Measurements from ENCODE around the gene FAM171A1. TPM values are rescaled to one million over a fixed set of nuclear protein-coding genes. Genes with fewer than 3 reads are reported as not detected.

The FAM171A1 gene
- total RNA-seq, 1 donor from 2014 or later, result 86.1 TPM

GRCh38 chr10:15201589-15202300 lies 169.3 kb downstream of the FAM171A1 start:
- TF ChIP-seq, protein P1, sequence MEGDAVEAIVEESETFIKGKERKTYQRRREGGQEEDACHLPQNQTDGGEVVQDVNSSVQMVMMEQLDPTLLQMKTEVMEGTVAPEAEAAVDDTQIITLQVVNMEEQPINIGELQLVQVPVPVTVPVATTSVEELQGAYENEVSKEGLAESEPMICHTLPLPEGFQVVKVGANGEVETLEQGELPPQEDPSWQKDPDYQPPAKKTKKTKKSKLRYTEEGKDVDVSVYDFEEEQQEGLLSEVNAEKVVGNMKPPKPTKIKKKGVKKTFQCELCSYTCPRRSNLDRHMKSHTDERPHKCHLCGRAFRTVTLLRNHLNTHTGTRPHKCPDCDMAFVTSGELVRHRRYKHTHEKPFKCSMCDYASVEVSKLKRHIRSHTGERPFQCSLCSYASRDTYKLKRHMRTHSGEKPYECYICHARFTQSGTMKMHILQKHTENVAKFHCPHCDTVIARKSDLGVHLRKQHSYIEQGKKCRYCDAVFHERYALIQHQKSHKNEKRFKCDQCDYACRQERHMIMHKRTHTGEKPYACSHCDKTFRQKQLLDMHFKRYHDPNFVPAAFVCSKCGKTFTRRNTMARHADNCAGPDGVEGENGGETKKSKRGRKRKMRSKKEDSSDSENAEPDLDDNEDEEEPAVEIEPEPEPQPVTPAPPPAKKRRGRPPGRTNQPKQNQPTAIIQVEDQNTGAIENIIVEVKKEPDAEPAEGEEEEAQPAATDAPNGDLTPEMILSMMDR (IDR thresholded peaks at IDR 0.05; ENCODE audit: unreplicated experiment), result no peak
- DNase-seq (ENCODE audit: low spot score, unreplicated experiment), result no peak
- Mint-ChIP-seq H3K36me3 (ENCODE audit: insufficient read depth) (peaks cover 11% of the 10 kb centered on the region), H3K9me3 (ENCODE audit: low read depth) (no peaks in the 10 kb centered on the region), H3K27me3 (no peaks in the 10 kb centered on the region), H3K4me3 (ENCODE audit: low read depth) (no peak overlapping the region), H3K27ac (no peak overlapping the region), H3K4me1 (ENCODE audit: low read depth) (peaks cover 2% of the 10 kb centered on the region)

GRCh38 chr10:15200626-15201025 lies 170.5 kb downstream of the FAM171A1 start:
- Mint-ChIP-seq H3K27ac (peak overlapping the region; percentile 89), H3K4me3 (ENCODE audit: low read depth) (no peak overlapping the region), H3K4me1 (ENCODE audit: low read depth) (peaks cover 2% of the 10 kb centered on the region), H3K36me3 (ENCODE audit: insufficient read depth) (peaks cover 10% of the 10 kb centered on the region), H3K27me3 (no peaks in the 10 kb centered on the region), H3K9me3 (ENCODE audit: low read depth) (no peaks in the 10 kb centered on the region)
- no peak for DNase-seq (ENCODE audit: low spot score, unreplicated experiment)
- TF ChIP-seq, protein P1 (IDR thresholded peaks at IDR 0.05; ENCODE audit: unreplicated experiment), result no peak

GRCh38 chr10:15197911-15198310 lies 173.2 kb downstream of the FAM171A1 start:
- H3K27me3 Mint-ChIP-seq, result no peaks in the 10 kb centered on the region
- TF ChIP-seq, protein P1 (IDR thresholded peaks at IDR 0.05; ENCODE audit: unreplicated experiment), result no peak
- no peak overlapping the region for H3K27ac Mint-ChIP-seq

GRCh38 chr10:15197276-15197675 lies 173.8 kb downstream of the FAM171A1 start:
- TF ChIP-seq, protein P1 (IDR thresholded peaks at IDR 0.05; ENCODE audit: unreplicated experiment), result no peak
- Mint-ChIP-seq H3K9me3 (ENCODE audit: low read depth) (no peaks in the 10 kb centered on the region), H3K27ac (no peak overlapping the region), H3K27me3 (no peaks in the 10 kb centered on the region), H3K4me1 (ENCODE audit: low read depth) (peaks cover 7% of the 10 kb centered on the region), H3K4me3 (ENCODE audit: low read depth) (no peak overlapping the region), H3K36me3 (ENCODE audit: insufficient read depth) (peaks cover 6% of the 10 kb centered on the region)
- DNase-seq (ENCODE audit: low spot score, unreplicated experiment), result no peak

More at GRCh38 chr10:15197911-15198310, 173.2 kb downstream of the FAM171A1 start:
- peaks cover 4% of the 10 kb centered on the region for H3K4me1 Mint-ChIP-seq (ENCODE audit: low read depth)
- H3K4me3 Mint-ChIP-seq (ENCODE audit: low read depth), result no peak overlapping the region
- no peaks in the 10 kb centered on the region for H3K9me3 Mint-ChIP-seq (ENCODE audit: low read depth)
- DNase-seq (ENCODE audit: low spot score, unreplicated experiment), result no peak
- H3K36me3 Mint-ChIP-seq (ENCODE audit: insufficient read depth), result peaks cover 6% of the 10 kb centered on the region

- Mint-ChIP-seq H3K36me3 (ENCODE audit: insufficient read depth) (peaks cover 5% of the 10 kb centered on the region), H3K9me3 (ENCODE audit: low read depth) (no peaks in the 10 kb centered on the region), H3K27ac (peak overlapping the region; percentile 39), H3K4me1 (ENCODE audit: low read depth) (peaks cover 6% of the 10 kb centered on the region), H3K27me3 (no peaks in the 10 kb centered on the region), H3K4me3 (ENCODE audit: low read depth) (peak overlapping the region; percentile 7)
- DNase-seq (ENCODE audit: low spot score, unreplicated experiment), result no peak
- TF ChIP-seq, protein P1 (IDR thresholded peaks at IDR 0.05; ENCODE audit: unreplicated experiment), result no peak
Measured at GRCh38 chr10:15196021-15196834, 174.9 kb downstream of the FAM171A1 start.
